WTC11 (cell line): Measurements from ENCODE around the gene GORAB. TPM values are rescaled to one million over a fixed set of nuclear protein-coding genes. Genes with fewer than 3 reads are reported as not detected.

Source experiments
- ATAC-seq: fragments of 200-7000 bp; cut with Tn5 transposase; 2 replicates; pipeline ENCODE4 v1.10.0; 2021; ENCODE audit warnings: mild to moderate bottlenecking, moderate library complexity
- CTCF ChIA-PET: fragments of 300-600 bp; sonication (Branson Sonifier 250); formaldehyde crosslinking; loops from one replicate; lab custom pipeline; 2021; ENCODE audit warnings: antibody characterized with exemption; lab: Charles Lee
- POLR2A ChIA-PET: fragments of 350-600 bp; sonication (Branson Sonifier 250); formaldehyde crosslinking; loops from one replicate; lab custom pipeline; 2021; ENCODE audit warnings: antibody characterized with exemption; lab: Charles Lee
- DNase-seq: peaks from one replicate; pipeline ENCODE4 v3.0.0; 2021; ENCODE audit warnings: low spot score
- H3K27ac Mint-ChIP-seq: 2 replicates; pipeline ENCODE4 v1.8.0; 2021; ENCODE audit warnings: mixed read lengths
- H3K27me3 Mint-ChIP-seq: 2 replicates; pipeline ENCODE4 v1.8.0; 2021; ENCODE audit warnings: low read depth, mild to moderate bottlenecking, moderate library complexity, mixed read lengths
- H3K36me3 Mint-ChIP-seq: 2 replicates; pipeline ENCODE4 v1.8.0; 2021; ENCODE audit warnings: mixed read lengths
- H3K4me1 Mint-ChIP-seq: 2 replicates; pipeline ENCODE4 v1.8.0; 2022; ENCODE audit warnings: mixed read lengths
- H3K4me3 Mint-ChIP-seq: 2 replicates; pipeline ENCODE4 v1.8.0; 2021; ENCODE audit warnings: mild to moderate bottlenecking, moderate library complexity, mixed read lengths
- H3K9me3 Mint-ChIP-seq: 2 replicates; pipeline ENCODE4 v1.8.0; 2021; ENCODE audit warnings: mixed read lengths
- CDX4 ChIP-seq: fragments of 250-450 bp; sonication (Bioruptor Pico); IDR thresholded peaks from 2 replicates; pipeline ENCODE4 v1.9.0; 2021; ENCODE audit warnings: moderate library complexity, mild to moderate bottlenecking, inconsistent platforms, borderline replicate concordance
- CREB1 ChIP-seq: sonication (generic); formaldehyde crosslinking; IDR thresholded peaks from 2 replicates; pipeline ENCODE4 v1.8.0; 2023; ENCODE audit warnings: mild to moderate bottlenecking, missing genetic modification reagents
- CREM ChIP-seq: sonication (generic); formaldehyde crosslinking; IDR thresholded peaks from 2 replicates; pipeline ENCODE4 v1.8.1; 2022; ENCODE audit warnings: mild to moderate bottlenecking, missing genetic modification reagents, moderate library complexity
- CTCF ChIP-seq: fragments of 200-600 bp; IDR thresholded peaks from 2 replicates; pipeline ENCODE4 v1.8.0; 2022; ENCODE audit warnings: antibody characterized with exemption
- E2F1 ChIP-seq: sonication (generic); formaldehyde crosslinking; IDR thresholded peaks from 2 replicates; pipeline ENCODE4 v1.8.0; 2022; ENCODE audit warnings: mild to moderate bottlenecking, missing genetic modification reagents
- EMX1 ChIP-seq: fragments of 250-450 bp; sonication (Bioruptor Pico); IDR thresholded peaks from 2 replicates; pipeline ENCODE4 v1.8.0; 2021; ENCODE audit warnings: mild to moderate bottlenecking
- GABPB1 ChIP-seq: sonication (generic); formaldehyde crosslinking; IDR thresholded peaks from 2 replicates; pipeline ENCODE4 v1.8.1; 2023; ENCODE audit warnings: mild to moderate bottlenecking, missing genetic modification reagents
- GRHL2 ChIP-seq: fragments of 250-450 bp; sonication (Bioruptor Pico); IDR thresholded peaks from 2 replicates; pipeline ENCODE4 v1.8.0; 2022; ENCODE audit warnings: mild to moderate bottlenecking, moderate library complexity; ENCODE audit not compliant: insufficient replicate concordance, severe bottlenecking
- MAX ChIP-seq: sonication (generic); formaldehyde crosslinking; IDR thresholded peaks from 2 replicates; pipeline ENCODE4 v1.8.0; 2022; ENCODE audit warnings: mild to moderate bottlenecking, missing genetic modification reagents
- MYBL2 ChIP-seq: sonication (generic); formaldehyde crosslinking; IDR thresholded peaks from 2 replicates; pipeline ENCODE4 v1.8.1; 2023; ENCODE audit warnings: mild to moderate bottlenecking, moderate library complexity, missing genetic modification reagents
- NFE2L1 ChIP-seq: sonication (generic); formaldehyde crosslinking; IDR thresholded peaks from 2 replicates; pipeline ENCODE4 v1.8.1; 2023; ENCODE audit warnings: missing genetic modification reagents
- PRRX2 ChIP-seq: fragments of 250-450 bp; sonication (Bioruptor Pico); IDR thresholded peaks from 2 replicates; pipeline ENCODE4 v1.8.0; 2021; ENCODE audit warnings: mild to moderate bottlenecking
- RELA ChIP-seq: sonication (generic); formaldehyde crosslinking; IDR thresholded peaks from 2 replicates; pipeline ENCODE4 v1.8.1; 2022; ENCODE audit warnings: missing genetic modification reagents, mild to moderate bottlenecking, borderline replicate concordance
- STAT6 ChIP-seq: sonication (generic); formaldehyde crosslinking; conservative IDR thresholded peaks from 2 replicates; pipeline ENCODE4 v1.8.1; 2023; ENCODE audit warnings: mild to moderate bottlenecking, low read depth, missing genetic modification reagents, moderate library complexity
- ZBTB43 ChIP-seq: sonication (generic); formaldehyde crosslinking; IDR thresholded peaks from 2 replicates; pipeline ENCODE4 v1.8.1; 2023; ENCODE audit warnings: mild to moderate bottlenecking, missing genetic modification reagents
- ZNF232 ChIP-seq: sonication (generic); formaldehyde crosslinking; IDR thresholded peaks from 2 replicates; pipeline ENCODE4 v1.8.0; 2022; ENCODE audit warnings: mild to moderate bottlenecking, missing genetic modification reagents
- ZNF423 ChIP-seq: fragments of 250-450 bp; sonication (Bioruptor Pico); IDR thresholded peaks from 2 replicates; pipeline ENCODE4 v2.1.2; 2022; ENCODE audit warnings: mild to moderate bottlenecking, moderate library complexity
- ZSCAN18 ChIP-seq: fragments of 250-450 bp; sonication (Bioruptor Pico); IDR thresholded peaks from 2 replicates; pipeline ENCODE4 v2.1.2; 2022; ENCODE audit warnings: mild to moderate bottlenecking, moderate library complexity
- total RNA-seq: library from RNA; stranded (reverse); gene quantifications from 3 replicates; pipeline ENCODE4 v1.2.3, GENCODE V29; 2021

The GORAB gene
- total RNA-seq, 1 experiment from 2014 or later: 9.1 TPM

GRCh38 chr1:170578359-170578758 lies 46.4 kb downstream of the GORAB start:
- H3K27ac Mint-ChIP-seq: no peak overlapping the region
- TF ChIP-seq CREB1 (CRISPR knock-in tag) (no peak), GABPB1 (no peak), ZBTB43 (no peak), MAX (no peak), GRHL2 (no peak)
- TF ChIP-seq, all 79 proteins: peak for 0
- ChIA-PET CTCF (no interaction called here), POLR2A (no interaction called here)
- Mint-ChIP-seq H3K4me3 (no peak overlapping the region), H3K4me1 (peaks cover 28% of the 10 kb centered on the region), H3K9me3 (no peaks in the 10 kb centered on the region), H3K36me3 (no peaks in the 10 kb centered on the region), H3K27me3 (peaks cover 64% of the 10 kb centered on the region)
- ATAC-seq (no peak), DNase-seq (no peak)

GRCh38 chr1:170580636-170581440 lies 48.9 kb downstream of the GORAB start:
- DNase-seq (no peak), ATAC-seq (peak; percentile 86)
- ChIA-PET POLR2A (no interaction called here), CTCF (interaction anchor here (0.8 kb wide), 1 partner anchor 294 kb away, joined by 3 read pairs; no protein-coding TSS in a partner anchor)
- no peak overlapping the region for H3K27ac Mint-ChIP-seq
- no peak overlapping the region for H3K4me3 Mint-ChIP-seq
- H3K4me1 Mint-ChIP-seq: peaks cover 31% of the 10 kb centered on the region
- H3K36me3 Mint-ChIP-seq: no peaks in the 10 kb centered on the region
- TF ChIP-seq CTCF (no peak), ZNF423 (CRISPR knock-in tag) (0 out of 2 replicates have a peak, but pooled peaks have one; percentile 16), ZNF232 (CRISPR knock-in tag) (no peak)
- TF ChIP-seq, all 79 proteins: peak for 1
- H3K27me3 Mint-ChIP-seq: peaks cover 85% of the 10 kb centered on the region
- no peaks in the 10 kb centered on the region for H3K9me3 Mint-ChIP-seq

GRCh38 chr1:170583186-170583585 lies 51.2 kb downstream of the GORAB start:
- DNase-seq (peak; percentile 21), ATAC-seq (peak; percentile 23; the same call in 1 of the 2 replicates)
- H3K4me1 Mint-ChIP-seq: peaks cover 44% of the 10 kb centered on the region
- H3K27ac Mint-ChIP-seq: no peak overlapping the region
- H3K9me3 Mint-ChIP-seq: no peaks in the 10 kb centered on the region
- H3K27me3 Mint-ChIP-seq: peaks cover 98% of the 10 kb centered on the region
- no peak for TF ChIP-seq RELA (CRISPR knock-in tag)
- no peak for TF ChIP-seq MAX
- no peak for TF ChIP-seq NFE2L1 (CRISPR knock-in tag)
- TF ChIP-seq ZBTB43: no peak
- TF ChIP-seq CDX4: no peak
- TF ChIP-seq MYBL2 (CRISPR knock-in tag): no peak
- no peak for TF ChIP-seq E2F1 (CRISPR knock-in tag)
- no peak for TF ChIP-seq PRRX2 (CRISPR knock-in tag)
- TF ChIP-seq CREM (CRISPR knock-in tag): no peak
- TF ChIP-seq ZSCAN18: no peak
- no peak for TF ChIP-seq EMX1
- no peak for TF ChIP-seq STAT6 (CRISPR knock-in tag)
- H3K36me3 Mint-ChIP-seq: no peaks in the 10 kb centered on the region
- no peak overlapping the region for H3K4me3 Mint-ChIP-seq
- CTCF ChIA-PET: interaction anchor here (1.1 kb wide), 2 partner anchors 9 to 82 kb away, joined by 3 read pairs; no protein-coding TSS in a partner anchor
- POLR2A ChIA-PET: no interaction called here
